ENCODE measurements around the gene MEIOSIN. TPM values are rescaled to one million over a fixed set of nuclear protein-coding genes. Genes with fewer than 3 reads are reported as not detected.

Gene MEIOSIN
- total and polyA plus RNA-seq, 8 donors: not detected

DNA sequence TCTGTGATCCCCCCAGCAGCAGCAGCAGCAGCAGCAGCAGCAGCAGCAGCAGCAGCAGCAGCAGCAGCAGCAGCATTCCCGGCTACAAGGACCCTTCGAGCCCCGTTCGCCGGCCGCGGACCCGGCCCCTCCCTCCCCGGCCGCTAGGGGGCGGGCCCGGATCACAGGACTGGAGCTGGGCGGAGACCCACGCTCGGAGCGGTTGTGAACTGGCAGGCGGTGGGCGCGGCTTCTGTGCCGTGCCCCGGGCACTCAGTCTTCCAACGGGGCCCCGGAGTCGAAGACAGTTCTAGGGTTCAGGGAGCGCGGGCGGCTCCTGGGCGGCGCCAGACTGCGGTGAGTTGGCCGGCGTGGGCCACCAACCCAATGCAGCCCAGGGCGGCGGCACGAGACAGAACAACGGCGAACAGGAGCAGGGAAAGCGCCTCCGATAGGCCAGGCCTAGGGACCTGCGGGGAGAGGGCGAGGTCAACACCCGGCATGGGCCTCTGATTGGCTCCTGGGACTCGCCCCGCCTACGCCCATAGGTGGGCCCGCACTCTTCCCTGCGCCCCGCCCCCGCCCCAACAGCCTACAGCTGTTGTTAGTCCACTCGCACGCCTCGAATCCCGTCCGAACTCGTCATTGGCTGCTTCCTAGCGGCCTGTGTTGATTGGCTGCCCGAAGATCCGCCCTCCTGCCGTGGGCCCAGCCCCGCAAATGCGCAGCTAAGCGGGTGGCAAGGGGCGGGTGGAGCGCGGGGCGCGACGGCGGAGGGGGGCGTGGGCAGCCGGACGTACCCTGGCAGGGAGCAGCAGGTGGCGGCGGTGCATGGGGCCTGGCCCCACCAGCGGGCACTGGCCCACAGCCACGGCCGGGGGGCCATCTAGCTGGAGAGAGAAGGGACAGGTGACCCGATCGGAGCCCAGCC, 37.2 kb downstream of the MEIOSIN start:
- ATAC-seq (peak; percentile 75), DNase-seq (peak; percentile 95 to 98 (median 96))
- Histone ChIP-seq H3K27ac (peak overlapping the region; percentile 77 to 94), H3K9me3 (no peaks in the 10 kb centered on the region), H3K36me3 (peaks cover 0 to 16% of the 10 kb centered on the region in 2 donors), H3K27me3 (peaks cover 0 to 98% of the 10 kb centered on the region in 2 donors), H3K4me1 (peaks cover 16 to 54% of the 10 kb centered on the region in 2 donors), H3K4me3 (peak overlapping the region; percentile 43 to 68)
- TF ChIP-seq, protein P1, sequence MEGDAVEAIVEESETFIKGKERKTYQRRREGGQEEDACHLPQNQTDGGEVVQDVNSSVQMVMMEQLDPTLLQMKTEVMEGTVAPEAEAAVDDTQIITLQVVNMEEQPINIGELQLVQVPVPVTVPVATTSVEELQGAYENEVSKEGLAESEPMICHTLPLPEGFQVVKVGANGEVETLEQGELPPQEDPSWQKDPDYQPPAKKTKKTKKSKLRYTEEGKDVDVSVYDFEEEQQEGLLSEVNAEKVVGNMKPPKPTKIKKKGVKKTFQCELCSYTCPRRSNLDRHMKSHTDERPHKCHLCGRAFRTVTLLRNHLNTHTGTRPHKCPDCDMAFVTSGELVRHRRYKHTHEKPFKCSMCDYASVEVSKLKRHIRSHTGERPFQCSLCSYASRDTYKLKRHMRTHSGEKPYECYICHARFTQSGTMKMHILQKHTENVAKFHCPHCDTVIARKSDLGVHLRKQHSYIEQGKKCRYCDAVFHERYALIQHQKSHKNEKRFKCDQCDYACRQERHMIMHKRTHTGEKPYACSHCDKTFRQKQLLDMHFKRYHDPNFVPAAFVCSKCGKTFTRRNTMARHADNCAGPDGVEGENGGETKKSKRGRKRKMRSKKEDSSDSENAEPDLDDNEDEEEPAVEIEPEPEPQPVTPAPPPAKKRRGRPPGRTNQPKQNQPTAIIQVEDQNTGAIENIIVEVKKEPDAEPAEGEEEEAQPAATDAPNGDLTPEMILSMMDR (IDR thresholded peaks at IDR 0.05): peak; percentile 93 to 95
- intact Hi-C loops (cut with DNase I): no loop called here

DNA sequence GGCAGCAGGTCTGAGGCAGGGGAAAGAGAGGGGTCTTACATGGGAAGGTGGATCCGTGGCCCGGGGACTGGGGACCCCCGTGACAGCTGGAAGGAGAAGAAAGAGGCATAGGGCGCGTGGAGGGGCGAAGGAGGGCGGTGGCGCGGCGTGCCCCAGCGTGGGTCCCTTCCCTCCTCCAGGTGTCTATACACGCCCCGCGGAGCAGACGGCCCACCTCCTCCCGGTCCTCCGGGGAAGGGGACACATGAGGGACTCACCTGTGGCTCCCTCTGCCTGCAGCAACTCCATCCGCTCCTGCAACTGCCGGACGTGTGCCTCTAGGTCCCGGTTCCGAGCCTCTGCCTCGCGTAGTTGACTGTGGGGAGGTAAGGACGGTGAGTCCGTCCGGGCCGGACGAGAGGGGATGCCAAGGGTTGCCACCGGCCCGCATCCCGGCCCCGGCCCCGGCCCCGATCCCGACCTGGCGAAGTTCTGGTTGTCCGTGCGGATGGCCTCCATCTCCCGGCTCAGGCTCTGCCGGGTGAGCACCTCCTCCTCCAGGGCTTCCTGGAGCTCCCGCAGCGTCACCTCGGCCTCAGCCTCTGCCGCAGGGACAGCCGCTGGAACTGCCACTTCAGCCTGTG, 38.2 kb downstream of the MEIOSIN start:
- H3K4me3 ChIP-seq: no peak overlapping the region
- ATAC-seq (no peak), DNase-seq (peak in 1 of 4 donors; percentile 83)
- peaks cover 9 to 48% of the 10 kb centered on the region in 2 donors for H3K4me1 ChIP-seq
- intact Hi-C loops (cut with DNase I): no loop called here
- H3K27ac ChIP-seq: peak overlapping the region in 1 of 2 donors; percentile 77
- H3K36me3 ChIP-seq: peaks cover 0 to 18% of the 10 kb centered on the region in 2 donors
- no peaks in the 10 kb centered on the region for H3K9me3 ChIP-seq
- peaks cover 0 to 92% of the 10 kb centered on the region in 2 donors for H3K27me3 ChIP-seq
- TF ChIP-seq, protein P1 (IDR thresholded peaks at IDR 0.05): no peak

DNA sequence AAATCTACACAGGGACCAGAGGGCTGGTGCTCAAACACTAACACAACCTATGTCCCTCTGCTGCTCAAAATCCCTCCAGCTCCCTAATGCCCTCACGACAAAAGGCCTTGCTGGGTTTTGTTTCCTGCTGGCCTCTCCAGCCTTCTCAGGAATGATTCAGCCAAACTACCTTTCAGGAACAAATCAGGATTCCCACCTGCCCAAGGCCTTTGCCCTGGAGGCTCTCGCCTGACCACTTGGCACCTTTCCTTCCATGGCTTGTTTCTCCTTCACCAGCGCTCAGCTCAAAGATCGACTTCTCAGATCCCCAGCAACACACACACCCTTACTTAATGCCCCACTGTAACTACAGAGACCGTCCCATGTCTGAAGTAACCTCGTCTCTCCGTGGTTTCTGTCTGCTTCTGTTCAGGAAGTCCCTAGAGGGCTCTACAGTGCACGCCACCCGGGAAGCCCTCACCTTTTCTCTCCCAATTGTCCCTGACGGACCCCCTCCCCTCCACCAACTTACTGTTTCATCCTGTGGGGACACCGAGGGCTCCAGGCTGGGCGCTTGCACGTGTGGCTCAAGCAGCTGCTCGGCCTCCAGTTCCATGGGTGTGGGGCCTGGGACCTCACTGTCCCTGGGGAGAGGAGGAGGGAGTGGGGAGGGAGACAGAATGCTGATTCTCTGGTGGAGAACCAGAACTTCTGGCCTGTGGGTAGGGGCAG, 39.0 kb downstream of the MEIOSIN start:
- ATAC-seq: no peak
- H3K27ac ChIP-seq: no peak overlapping the region

DNA sequence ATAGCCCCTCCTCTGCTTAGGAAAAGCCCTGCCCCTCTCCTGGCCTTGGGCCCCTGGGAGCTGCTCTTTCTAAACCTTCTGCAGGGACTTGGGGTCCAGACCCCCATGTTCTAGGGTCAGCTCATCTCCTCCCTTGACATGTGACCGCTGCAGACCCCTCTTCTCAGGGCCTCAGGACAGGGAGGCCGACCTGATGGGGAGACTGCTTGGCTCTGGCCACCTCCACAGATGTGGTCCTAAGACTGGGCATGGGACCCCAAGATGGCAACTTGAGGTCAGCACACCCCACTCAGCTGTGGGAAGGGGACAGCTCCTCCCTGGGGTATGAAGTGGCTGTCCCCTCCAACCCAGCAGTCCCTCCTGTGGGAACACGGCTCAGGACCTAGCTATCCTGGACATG, 39.7 kb downstream of the MEIOSIN start:
- intact Hi-C loops (cut with DNase I): no loop called here
- peaks cover 0 to 33% of the 10 kb centered on the region in 2 donors for H3K36me3 ChIP-seq
- no peak overlapping the region for H3K27ac ChIP-seq
- peaks cover 3 to 33% of the 10 kb centered on the region in 2 donors for H3K4me1 ChIP-seq
- H3K27me3 ChIP-seq: peaks cover 0 to 92% of the 10 kb centered on the region in 2 donors
- TF ChIP-seq, protein P1 (IDR thresholded peaks at IDR 0.05): no peak
- no peak for DNase-seq
- no peaks in the 10 kb centered on the region for H3K9me3 ChIP-seq
- no peak overlapping the region for H3K4me3 ChIP-seq
- no peak for ATAC-seq

More for the DNA sequence above, 39.0 kb downstream of the MEIOSIN start:
- Histone ChIP-seq H3K36me3 (peaks cover 0 to 26% of the 10 kb centered on the region in 2 donors), H3K9me3 (no peaks in the 10 kb centered on the region), H3K4me1 (peaks cover 3 to 39% of the 10 kb centered on the region in 2 donors), H3K4me3 (no peak overlapping the region), H3K27me3 (peaks cover 0 to 92% of the 10 kb centered on the region in 2 donors)
- TF ChIP-seq, protein P1 (IDR thresholded peaks at IDR 0.05): no peak
- intact Hi-C loops (cut with DNase I): no loop called here
- DNase-seq: no peak

Data from left lung (tissue), 10 donors.